ENCODE results near the gene ZNFX1. TPM values are rescaled to one million over a fixed set of nuclear protein-coding genes. Genes with fewer than 3 reads are reported as not detected.
A peak's percentile ranks its signal among the peaks of the same experiment; 100 is the strongest.

The ZNFX1 gene
- total RNA-seq, 1 donor from 2014 or later = 19.3 TPM

- DNase-seq = no peak
Observed at GRCh38 chr20:49292010-49292409, 14.2 kb upstream of the ZNFX1 start.

DNA sequence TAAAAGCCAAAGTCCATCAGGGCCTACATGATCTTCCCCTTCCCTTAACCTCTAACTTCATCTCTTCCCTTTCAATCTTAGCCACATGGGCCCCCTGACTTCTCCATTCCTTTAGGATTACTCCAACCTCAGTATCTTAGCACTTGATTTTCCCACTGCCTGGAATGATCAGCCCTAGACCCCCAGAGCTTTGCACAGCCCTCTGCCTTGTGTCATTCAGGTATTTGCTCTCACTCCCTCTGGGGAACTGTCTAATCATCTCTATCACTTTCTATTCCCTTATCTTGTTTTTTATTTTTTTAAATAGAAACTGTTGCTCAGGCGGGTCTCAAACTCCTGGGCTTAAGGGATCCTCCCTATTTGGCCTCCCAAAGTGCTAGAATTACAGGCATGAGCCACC, 13.3 kb upstream of the ZNFX1 start:
- DNase-seq = no peak

GRCh38 chr20:49290608-49291191, 12.8 kb upstream of the ZNFX1 start:
- no peak for DNase-seq

DNA sequence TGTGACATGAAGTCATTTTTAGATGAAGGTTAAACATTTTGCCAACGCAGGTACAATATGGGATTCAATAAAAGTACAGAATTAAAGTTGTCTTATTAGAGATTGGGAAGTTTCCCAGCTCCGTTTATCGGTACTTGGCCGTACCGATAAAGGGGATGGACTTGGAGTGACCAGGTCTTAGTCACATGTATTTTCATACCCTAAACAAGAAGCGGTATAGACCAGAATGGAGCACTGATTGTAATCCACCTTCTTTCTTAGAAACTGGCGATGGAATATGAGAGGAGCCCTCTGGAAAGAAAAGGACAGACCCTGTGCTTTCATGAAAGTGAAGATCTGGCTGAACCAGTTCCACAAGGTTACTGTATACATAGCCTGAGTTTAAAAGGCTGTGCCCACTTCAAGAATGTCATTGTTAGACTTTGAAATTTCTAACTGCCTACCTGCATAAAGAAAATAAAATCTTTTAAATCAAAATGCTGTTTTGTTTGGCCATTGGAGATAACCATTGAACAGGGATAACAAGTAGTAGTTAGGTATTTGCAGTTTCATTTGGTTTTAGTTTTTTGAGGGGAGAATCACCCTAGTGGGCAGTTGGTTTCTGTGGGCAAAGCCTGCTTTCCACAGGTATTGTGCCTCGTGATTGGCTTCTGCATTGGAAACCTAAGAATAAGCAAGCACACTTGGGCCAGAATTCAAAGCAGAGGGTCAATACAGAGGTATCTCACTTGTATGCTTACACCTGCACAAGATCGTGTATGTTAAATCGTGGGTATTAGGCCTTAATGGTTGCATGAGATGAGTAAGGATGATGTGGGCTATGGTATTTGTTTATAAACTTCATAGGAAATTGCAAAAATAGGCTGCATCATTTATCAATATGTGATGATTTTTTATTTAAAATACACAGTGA, 11.2 kb upstream of the ZNFX1 start:
- peak; percentile 66 for DNase-seq

DNA sequence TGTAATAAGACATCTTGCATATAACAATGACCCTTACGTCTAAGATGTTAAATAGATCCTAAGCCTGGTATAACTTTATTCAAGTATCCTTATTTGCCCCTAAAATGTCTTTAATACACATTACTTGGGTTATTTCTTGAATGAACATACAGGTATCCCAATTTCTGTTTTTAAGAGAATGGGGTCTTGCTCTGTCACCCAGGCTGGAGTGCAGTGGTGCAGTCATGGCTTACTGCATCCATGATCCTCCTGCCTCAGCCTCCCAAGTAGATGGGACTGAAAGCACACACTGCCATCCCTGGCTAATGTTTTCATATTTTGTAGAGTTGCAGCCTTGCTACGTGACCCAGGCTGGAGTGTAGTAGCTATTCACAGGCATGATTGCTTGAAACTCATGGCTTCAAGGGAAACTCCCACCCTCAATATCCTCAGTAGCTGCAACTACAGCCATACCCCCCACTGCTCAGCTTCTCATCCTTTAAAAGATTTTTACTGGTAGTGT, 10.4 kb upstream of the ZNFX1 start:
- no peak for DNase-seq

DNA sequence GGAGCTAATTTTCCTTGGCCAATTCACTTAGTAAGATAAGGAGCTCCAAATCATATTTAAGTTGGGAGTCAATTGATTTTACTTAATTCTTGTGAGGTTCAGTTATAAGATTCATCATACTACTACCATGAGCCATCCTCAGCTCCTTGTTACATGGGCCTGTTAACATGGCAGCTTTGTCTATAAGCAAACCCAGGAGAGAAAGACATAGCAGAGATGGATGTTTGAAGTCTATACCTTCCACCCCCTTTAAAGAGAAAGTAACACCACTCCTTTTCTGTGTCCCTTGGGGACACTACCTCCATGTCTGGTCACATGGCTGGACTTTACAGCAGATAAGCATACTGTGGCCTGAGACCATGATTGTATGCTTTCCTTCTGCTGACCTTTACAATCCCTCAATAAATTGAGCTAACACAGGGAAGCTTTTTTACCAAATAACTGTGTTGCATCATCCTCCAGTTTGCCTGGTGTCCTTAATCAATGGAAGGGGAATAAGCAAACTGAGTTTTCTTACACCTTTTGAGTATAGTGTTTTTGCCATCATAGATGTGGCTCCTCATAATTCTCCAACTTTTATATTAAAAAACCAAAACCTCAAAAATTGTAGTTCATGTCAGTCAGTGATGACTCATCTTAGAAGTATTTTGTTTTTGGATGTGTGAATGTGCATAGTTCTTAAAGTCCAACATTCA, 9.8 kb upstream of the ZNFX1 start:
- DNase-seq = no peak

DNA sequence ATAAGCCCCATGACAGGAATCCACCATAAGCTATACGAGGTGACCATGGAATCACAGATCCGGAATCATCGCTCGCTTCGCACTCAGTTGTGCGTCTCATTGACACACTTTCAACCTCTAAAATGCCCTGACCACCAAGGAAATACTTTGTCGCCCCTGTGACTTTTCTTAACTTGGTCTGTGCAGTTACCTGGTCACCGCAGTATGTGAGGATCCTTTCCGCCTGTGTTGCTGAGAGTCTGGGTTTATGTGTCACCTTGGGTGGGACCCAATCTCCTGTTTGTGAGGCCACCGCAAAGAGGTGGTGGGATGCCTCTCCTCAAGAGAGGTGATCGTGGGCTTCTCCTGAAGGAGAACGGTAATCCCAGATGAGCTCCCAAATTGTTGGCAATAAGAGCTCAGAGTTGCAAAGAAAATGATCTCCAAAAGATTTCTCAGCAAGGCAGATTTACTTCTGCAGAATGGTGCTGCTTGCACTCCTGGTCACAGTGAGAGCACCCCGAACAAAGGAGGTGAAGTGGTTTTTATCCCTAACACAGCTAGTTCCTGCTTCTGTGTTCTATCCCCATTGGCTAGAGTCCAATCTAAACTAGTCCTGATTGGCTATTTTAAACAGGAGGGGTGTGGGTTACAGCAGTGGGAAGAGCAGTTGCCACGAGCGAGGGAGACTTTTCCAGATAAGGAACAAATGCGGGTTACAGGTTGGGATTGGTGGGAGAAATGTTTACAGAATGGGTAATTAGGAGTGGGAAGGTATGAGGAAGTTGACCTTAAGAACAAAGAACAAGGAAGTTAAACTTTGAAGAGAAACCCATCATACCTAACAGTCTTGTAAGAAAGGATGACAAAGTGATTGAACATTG, 9.1 kb upstream of the ZNFX1 start:
- DNase-seq = no peak

- DNase-seq = no peak
Observed at GRCh38 chr20:49285813-49286494, 8.1 kb upstream of the ZNFX1 start.

GRCh38 chr20:49285233-49285668, 7.4 kb upstream of the ZNFX1 start:
- no peak for DNase-seq

DNA sequence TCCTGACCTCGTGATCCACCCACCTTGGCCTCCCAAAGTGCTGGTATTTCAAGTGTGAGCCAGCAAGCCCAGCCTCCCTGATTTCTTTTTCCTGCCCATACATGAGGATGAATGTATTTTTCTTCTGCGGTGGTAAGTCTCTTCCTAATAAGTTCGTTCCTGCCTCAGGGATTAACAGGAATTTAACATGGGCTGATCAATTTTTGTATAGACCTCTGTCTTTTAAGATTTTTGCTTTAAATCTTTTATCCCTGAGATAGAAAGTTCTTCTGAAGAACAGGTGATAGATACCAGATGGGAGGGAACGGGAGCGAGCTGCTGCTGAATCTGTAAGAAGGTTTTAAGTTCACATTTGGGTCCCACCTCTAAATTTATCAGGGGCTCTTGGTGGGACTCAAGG, 7.0 kb upstream of the ZNFX1 start:
- DNase-seq = no peak

GRCh38 chr20:49283703-49284625, 6.1 kb upstream of the ZNFX1 start:
- DNase-seq = no peak

DNA sequence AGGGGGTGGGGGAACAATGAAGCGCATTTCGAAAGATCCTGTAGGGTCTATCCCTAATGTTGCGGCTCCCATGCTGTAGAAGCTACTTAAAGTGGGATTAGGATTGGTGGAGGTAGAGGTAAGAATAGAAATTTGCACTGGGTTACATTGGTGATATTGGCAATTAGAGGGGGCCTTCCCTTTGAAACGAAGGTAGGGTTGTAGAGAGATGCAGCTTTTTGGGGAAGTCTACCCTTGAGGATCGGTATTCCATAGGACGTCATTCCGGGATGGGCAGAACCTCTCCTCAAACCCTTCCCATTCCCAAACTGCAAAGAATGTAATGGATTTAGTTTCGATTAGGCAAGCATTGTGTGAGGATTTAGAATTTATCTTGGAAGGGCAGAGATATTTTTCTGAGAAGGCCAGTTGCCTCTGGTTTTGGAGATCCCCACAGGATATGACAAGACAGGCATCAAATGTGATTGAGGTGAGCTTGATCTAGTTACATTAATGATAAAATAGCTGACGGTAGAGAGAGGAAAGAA, 5.4 kb upstream of the ZNFX1 start:
- DNase-seq = no peak

- DNase-seq = no peak
Observed at GRCh38 chr20:49282584-49283171, 4.8 kb upstream of the ZNFX1 start.

- no peak for DNase-seq
Observed at GRCh38 chr20:49281913-49282467, 4.1 kb upstream of the ZNFX1 start.

GRCh38 chr20:49281059-49281912, 3.4 kb upstream of the ZNFX1 start:
- no peak for DNase-seq

DNA sequence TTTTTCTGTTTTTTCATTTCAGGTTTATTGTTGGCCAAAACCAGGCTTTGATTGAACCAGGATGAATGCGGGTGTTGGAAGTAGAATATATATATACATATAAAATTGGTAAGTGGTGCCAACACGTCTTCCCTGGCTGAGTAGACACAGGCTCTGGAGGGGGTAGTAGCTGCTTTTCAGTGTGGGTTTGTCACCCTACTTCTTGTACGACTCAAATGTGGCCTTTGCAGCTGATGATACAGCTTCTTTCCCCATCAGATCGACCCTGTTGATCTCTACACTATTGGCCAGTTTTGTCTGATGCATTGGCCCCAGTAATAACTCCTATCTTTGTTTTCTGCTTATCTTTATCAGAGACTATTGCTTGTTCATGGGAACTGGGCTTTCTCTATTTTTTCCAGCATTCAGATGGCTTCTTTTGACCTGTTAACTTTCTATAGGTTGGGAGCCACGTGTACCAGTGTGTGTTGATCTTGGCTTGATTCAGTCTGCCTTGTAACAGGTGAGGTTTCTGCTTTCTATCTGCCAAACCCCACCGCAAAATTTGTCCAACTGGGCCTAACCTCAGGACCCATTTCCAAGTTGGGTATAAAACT, 2.7 kb upstream of the ZNFX1 start:
- no peak for DNase-seq

GRCh38 chr20:49279677-49280462, 2.0 kb upstream of the ZNFX1 start:
- DNase-seq = no peak
